NCI-H187 (cell line): ENCODE data around the gene SYTL3.

Experiments used
- DNase-seq, 2 experiments: peaks; one replicate each; lab custom pipeline; 2025; lab: John Stamatoyannopoulos, UW

The SYTL3 gene

DNA sequence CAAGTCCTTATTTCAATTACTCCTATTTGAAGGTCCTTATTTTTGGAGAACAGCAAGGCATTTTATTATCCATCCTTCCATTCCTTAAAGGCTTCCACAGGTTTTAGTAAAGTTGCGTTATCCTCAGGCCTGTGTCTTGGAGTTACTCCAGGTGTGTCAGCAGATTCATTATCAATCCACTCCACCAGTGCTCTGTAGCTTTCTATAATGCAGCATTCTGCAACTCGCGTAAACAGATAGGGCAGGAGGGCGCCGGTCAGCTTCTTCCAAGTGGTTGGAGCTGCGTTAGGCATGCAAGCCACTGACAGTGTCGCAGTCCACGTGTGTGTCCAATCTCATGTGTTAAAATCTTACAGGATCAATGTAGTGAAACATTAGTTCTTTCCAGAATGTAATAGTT, 75.8 kb downstream of the SYTL3 start:
- no peak for DNase-seq

GRCh38 chr6:158729906-158730540, 80.2 kb downstream of the SYTL3 start:
- no peak for DNase-seq

DNA sequence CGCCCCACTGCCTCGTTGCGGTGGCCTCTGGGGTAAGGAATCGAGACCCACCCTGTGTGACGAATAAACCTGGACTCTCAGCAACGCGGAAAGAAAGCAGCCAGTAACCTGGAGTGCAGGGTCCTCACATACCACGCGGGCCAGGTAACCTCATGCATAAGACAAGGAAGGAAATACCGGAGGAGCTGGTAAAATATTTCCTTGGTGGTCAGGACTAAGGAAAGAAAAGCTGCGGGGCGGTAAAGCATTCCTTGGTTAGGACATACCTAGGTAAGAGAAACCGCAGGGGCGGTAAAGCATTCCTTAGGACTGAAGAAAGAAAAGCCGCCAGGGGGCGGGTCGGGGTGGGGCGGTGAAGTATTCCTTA, 80.7 kb downstream of the SYTL3 start:
- DNase-seq, result no peak

GRCh38 chr6:158735009-158735408, 85.2 kb downstream of the SYTL3 start:
- DNase-seq, result no peak

GRCh38 chr6:158737082-158737709, 87.3 kb downstream of the SYTL3 start:
- no peak for DNase-seq

DNA sequence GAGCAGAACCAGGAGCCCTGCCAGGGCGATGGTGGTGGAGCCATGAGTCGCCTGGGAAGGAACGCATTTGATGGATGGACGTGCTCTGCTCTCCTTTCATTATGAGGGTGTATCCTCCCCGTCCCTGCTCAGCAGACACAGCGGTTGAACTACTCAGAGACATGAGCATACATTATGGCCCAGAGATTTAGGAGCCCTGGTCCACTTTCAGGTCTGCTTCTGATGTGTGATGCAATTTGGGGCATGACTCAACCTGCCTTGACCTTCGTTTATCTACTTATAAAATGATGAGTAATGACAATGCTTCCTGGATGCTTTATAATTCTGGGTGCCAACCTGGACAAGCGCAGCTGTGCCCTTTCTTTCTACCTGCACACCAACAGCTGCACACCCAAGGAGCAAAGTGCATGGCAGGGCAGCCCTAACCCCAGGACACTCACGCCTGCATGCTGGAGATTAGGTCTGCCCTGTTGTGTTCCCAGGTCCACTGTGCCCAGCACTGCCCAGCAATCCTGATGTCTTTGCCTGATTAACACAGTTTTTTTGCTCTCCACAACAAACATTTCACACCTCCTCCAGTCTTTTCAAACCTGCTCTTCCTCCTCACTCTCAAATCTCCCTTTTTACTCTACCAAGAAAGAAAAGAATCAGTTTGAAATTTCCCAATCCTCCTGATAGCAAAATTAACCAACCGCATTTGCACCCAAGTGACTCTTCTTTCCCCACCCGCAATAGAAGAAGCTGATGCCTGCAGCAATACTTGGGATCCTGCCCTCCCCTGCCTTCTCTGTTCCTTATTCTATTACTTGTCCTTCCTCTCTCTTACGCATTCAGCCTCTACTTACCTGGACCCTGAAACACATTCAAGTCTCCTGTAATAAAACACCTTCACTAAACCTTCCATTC, 88.1 kb downstream of the SYTL3 start:
- no peak for DNase-seq

GRCh38 chr6:158739673-158740072, 89.8 kb downstream of the SYTL3 start:
- DNase-seq, result no peak

DNA sequence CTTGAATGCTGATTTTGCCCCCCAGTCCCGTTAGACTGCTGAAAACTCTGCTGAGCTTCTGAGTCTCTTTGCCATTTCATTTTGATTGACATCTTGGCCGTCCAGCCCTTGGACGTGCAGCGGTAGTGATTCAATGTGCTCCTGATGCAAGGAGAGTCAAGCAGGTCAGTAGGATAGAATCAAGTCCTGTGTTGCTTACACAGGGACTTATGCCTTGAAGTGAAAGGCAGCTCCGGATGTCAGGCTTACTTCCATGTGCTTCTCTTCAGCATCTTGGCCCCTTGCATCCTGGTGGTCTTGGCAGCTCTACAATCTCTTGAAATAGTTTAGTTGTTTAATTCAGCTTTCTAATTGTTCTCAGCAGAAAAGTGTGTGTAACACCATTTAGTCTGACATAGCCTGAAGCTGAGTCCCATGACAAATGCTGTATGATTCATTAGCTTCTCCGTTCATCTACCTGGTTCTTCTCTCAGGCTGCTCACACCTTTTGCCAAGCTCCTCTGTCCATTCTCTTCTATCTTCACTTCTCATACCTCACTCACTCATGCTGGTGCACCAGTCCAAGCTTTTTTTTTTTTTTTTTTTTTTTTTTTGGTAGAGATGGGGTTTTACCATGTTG, 93.3 kb downstream of the SYTL3 start:
- DNase-seq, result no peak

GRCh38 chr6:158744986-158745430, 95.2 kb downstream of the SYTL3 start:
- DNase-seq, result no peak

GRCh38 chr6:158751224-158751623, 101.4 kb downstream of the SYTL3 start:
- no peak for DNase-seq

- no peak for DNase-seq
Observed at GRCh38 chr6:158751921-158752320, 102.1 kb downstream of the SYTL3 start.

DNA sequence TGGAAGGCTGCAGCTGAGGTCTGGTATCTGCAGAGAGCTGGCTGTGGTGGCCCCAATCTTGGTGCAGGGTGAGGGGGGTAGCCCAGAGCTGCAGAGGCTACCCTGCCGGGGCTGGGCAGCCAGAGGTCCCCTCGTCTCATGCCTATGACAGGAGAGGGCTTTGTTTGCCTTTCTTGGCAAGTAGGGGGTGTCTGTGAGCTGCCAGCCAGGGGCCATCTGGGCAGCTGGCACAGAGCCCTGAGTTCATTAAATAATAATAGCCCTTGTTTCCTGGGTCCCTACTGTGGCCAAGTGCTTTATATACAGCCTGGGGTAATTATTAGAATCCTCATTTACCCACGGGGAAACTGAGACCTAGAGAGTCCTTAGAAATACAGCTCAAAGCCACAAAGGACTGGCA, 102.8 kb downstream of the SYTL3 start:
- no peak for DNase-seq

GRCh38 chr6:158753811-158754210, 104.0 kb downstream of the SYTL3 start:
- DNase-seq, result no peak

DNA sequence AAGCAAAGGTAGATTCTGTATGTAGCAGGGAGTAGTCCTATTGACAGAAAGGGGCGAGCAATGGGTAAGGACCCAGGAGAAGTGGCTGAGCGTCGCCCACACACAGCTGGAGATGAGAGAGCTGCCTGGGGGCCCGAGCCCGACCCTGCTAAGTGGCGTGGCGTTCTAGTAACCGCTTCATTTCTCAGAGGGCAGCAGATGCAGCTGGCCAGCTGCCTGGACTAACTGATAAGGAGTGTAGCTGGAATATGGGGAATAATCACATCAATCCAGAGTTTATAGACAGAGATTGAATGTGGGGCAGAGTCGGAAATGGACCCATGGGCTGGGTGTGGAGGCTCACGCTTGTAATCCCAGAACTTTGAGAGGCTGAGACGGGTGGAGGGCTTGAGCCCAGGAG, 104.9 kb downstream of the SYTL3 start:
- no peak for DNase-seq

DNA sequence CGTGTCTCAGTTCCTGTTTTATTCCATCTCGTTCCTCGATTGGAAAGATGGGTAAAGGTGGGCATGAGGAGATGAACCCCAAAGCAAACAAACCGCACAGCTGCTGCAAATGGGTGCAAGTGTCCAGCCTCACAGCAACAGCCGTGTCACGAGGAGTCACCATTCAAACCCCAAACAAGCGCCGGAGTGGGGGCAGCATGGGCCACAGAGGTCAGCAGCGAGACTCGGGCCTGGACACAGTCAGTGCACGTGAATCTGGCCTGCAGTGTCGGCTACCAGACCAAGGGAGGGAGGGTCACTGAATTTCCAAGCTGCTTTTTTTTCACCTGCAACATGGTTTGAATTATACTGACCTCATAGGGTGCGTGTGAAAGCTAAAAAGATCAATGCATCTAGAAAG, 105.8 kb downstream of the SYTL3 start:
- DNase-seq, result no peak

DNA sequence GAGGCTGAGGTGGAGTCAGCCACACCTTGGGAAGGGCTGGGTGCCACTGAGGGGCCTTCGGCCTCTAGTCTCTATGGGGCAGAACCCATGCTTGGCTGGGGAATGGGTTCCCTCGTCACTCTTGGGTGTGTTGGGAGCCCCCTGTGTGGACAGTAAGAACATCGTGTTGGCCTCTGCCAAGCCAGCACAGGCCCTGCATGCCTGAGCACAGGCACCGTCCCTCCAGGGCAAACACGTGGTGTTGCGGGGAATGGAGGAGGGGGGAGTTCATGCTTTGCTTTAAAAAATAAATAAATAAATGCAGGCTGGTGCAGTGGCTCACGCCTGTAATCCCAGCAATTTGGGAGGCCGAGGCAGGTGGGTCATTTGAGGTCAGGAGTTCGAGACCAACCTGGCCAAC, 106.3 kb downstream of the SYTL3 start:
- DNase-seq, result no peak

- DNase-seq, result no peak
Observed at GRCh38 chr6:158756977-158757752, 107.3 kb downstream of the SYTL3 start.

DNA sequence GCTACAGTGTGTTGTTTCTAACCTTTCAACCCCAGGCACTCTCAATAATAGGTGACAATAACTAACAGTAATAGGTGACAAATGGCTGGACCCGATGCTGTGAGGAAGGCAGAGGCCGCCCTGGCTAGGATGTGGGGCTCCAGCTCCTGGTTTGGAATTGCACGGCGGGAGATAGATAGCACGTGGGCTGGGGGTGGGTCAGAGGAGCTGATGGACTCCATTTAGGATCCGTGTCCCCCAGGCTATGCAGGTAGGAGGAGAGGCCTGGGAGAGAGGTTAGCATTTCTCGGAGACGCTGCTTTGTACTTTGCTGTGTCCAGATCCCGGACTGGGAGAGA, 107.9 kb downstream of the SYTL3 start:
- DNase-seq, result no peak

- peak in 1 of 2 experiments; percentile 37 for DNase-seq
Observed at GRCh38 chr6:158758451-158758860, 108.6 kb downstream of the SYTL3 start.

DNA sequence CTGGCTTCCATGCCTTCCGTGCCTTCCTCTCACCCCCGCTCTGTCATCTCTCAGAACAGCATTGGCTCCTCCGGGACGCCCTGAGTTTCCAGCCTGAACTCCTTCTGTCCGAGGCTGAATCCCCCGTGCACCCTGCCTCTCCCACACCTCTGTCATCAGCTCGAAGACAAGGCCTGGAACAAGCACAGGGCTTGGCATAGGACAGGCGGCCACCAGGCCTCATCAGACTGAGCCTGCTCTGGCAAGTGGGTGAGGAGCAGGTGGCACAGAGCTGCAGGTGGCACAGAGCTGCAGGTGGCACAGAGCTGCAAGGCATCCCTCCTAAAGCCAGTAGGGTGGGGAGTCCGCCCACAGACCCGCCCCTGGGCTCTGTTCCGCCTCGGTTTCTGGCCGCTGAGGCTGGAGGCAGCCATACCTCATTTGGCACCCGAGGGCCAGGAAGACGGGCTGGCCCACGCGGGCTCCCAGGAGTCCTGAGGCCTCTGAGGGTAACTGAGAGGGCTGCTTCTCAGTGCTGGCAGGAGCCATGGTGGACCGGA, 109.2 kb downstream of the SYTL3 start:
- DNase-seq, result no peak

GRCh38 chr6:158759966-158760617, 110.2 kb downstream of the SYTL3 start:
- DNase-seq, result no peak
